GM18505 (cell line): ENCODE data around the gene STH.

Experiments used
- ATAC-seq: cut with Tn5 transposase; IDR thresholded peaks from one replicate; pipeline ENCODE4 v1.9.1; 2021; ENCODE audit not compliant: unreplicated experiment
- POLR2A ChIP-seq: IDR thresholded peaks from 4 replicates; pipeline ENCODE4 v1.6.1; 2011; ENCODE audit warnings: borderline replicate concordance; ENCODE audit not compliant: insufficient read depth, insufficient read length; ENCODE audit errors: extremely low read depth

The STH gene

GRCh38 chr17:46045639-46046038, 46.6 kb downstream of the STH start:
- no peak for TF ChIP-seq POLR2A
- no peak for ATAC-seq

GRCh38 chr17:46046957-46047356, 47.9 kb downstream of the STH start:
- no peak for TF ChIP-seq POLR2A
- no peak for ATAC-seq

- TF ChIP-seq POLR2A = no peak
Observed at GRCh38 chr17:46047398-46047797, 48.3 kb downstream of the STH start.

GRCh38 chr17:46047856-46048255, 48.8 kb downstream of the STH start:
- no peak for TF ChIP-seq POLR2A
- no peak for ATAC-seq

More at GRCh38 chr17:46047398-46047797, 48.3 kb downstream of the STH start:
- ATAC-seq = no peak
